PFSK-1 (cell line): ENCODE results near the gene JPH4.

Experiments
- POLR2AphosphoS5 ChIP-seq: IDR thresholded peaks from 2 replicates; pipeline ENCODE4 v1.6.1; 2012; ENCODE audit warnings: low read depth, mild to moderate bottlenecking, control low read depth, low read length, moderate library complexity
- SIN3A ChIP-seq: IDR thresholded peaks from 2 replicates; pipeline ENCODE4 v1.6.1; 2012; ENCODE audit warnings: mild to moderate bottlenecking, low read length, moderate library complexity, borderline replicate concordance; ENCODE audit not compliant: insufficient read depth

GRCh38 chr14:23580948-23581281 lies 2.3 kb upstream of the JPH4 start:
- TF ChIP-seq POLR2AphosphoS5 (no peak), SIN3A (no peak)
